Ammon's horn (tissue), 1 donor: ENCODE data around the gene CWF19L2.
"Not testable (repeated sequence)": the region's sequence is repeated elsewhere in the genome, so short reads cannot be mapped to it uniquely, and the experiment has no call there.

ENCODE experiments used
- DNase-seq: peaks from one replicate; pipeline ENCODE4 v3.0.0-alpha.2; 2016; ENCODE audit warnings: low spot score

The CWF19L2 gene

DNA sequence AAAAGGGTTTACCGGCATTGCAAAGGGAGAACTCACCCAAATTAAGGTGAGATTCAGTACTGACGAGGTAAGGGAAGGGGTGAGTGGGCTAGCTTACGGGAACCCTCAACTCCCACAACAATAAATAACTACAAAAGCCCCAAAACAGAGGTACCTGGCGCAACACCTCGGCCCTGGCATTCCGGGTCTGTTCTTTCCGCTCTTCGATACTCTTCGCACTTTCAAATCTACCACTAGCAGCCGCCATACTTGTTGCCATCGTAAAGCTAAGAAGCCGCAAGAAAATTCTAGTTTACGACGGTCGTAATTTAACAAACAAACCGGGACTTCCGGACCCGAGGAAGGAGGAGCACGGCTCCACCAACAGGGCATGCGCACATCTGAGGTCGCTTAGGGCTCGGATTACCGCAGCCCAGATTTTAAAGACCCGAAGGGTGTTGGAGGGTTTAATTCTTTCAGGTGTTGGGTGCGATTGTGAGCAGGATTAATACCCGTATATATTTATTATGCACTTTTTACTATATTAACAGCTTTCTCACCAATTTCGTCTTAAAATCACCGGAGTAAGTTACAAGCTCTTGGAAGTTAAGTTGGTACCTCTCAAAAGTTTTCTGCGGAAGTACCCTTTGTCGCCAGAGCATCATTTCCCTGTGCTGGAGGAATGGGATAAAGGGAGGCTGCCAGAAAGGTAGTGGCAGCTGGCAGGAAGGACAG is at the start of gene CWF19L2:
Gene CWF19L2, minus strand, starts transcription at position 268 of the 714 bp plus-strand sequence. Its CDS starts 9 bp downstream, at position 259.
- peak; percentile 94 for DNase-seq

DNA sequence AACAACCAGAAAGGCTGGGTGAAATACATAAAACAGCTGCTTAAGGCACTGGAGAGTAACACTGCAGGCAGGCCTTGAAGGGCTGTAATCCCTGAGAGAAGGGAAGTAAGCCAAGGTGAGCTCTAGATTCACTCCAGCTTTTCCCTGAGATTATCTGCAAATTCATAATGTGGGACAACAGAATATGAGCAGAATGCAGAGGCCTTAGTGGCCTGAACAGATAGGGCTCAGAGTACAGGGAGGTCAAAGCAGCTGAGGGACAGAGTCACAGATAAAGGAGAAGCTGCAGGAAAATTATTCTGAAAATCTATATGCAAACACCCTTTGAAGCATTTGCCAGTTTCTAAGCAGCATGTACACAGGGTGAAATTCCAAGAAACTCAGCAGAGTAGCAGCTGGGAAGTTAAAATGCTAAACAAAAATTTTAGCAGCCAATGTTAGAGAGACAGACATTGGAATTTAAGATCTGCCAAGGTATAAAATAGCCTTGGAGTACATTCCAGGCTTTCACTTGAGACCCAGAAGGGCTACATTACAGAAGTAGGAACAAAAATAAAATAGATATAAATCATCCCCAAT is 48.1 kb upstream of the CWF19L2 start:
- no peak for DNase-seq

DNA sequence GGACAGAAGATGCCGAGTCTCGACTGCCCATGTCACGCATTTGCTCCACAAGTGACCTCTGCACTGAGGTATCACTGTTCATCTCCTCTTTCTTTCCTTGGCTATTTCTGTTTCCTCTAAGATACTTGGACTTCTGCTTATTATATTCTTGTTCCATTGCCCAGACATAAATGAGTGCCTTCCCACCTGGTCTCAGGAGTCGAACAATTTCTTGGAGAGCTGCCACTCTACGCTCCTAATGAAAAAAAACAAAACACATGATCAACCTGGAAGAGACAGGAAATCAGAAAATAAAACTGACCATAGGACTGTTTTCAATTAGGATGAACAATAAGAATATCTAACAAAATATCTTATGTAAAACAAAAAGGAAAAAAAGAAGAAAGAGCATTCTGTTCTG is 47.4 kb upstream of the CWF19L2 start:
- DNase-seq: no peak

DNA sequence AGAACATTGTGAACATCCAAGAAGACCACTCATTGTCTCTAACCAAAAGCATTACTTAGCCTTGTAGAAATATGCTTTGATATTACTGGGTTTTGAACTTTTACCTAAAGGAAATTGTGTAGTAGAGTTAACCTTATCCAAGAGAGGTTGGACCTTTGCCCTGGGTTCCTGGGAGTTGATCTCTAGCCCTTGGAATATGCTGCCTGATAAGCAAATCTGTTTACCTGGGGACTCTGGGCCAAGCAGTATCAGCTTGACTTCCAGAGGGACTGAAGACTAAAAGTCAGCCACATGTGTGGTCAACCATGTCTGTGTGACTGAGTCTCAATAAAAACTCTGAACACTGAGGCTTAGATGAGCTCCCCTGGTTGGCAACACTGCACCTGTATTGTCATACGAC is 44.1 kb upstream of the CWF19L2 start:
- DNase-seq: no peak

DNA sequence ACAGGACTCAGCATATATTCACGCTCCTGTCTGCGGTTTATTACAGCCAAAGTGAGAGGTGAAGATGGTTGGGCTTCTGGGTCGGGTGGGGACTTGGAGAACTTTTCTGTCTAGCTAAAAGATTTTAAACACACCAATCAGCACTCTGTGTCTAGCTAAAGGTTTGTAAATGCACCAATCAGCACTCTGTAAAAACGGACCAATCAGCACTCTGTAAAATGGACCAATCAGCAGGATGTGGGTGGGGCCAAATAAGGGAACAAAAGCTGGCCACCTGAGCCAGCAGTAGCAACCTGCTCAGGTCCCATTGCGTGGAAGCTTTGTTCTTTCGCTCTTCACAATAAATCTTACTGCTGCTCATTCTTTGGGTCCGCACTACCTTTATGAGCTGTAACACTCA is 39.7 kb upstream of the CWF19L2 start:
- not testable (repeated sequence) for DNase-seq

DNA sequence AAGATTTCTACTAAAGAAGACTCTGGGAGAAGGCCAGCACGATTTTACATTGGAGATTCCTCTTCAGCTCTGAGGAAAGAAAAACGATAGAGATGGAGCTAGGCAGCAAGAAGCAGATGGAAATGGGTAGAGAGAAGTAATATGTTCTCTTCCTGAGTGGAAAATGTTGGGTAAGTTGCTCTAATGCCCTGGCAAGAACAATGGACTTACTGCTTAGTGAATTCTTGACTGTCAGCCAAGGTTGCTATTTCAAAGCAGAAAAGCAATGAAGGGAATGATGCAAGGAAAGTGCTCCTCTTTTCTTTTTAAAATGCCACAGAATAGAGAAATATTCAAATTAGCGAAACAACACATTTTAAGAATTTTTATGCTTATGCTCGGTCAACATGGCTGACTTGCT is 38.4 kb upstream of the CWF19L2 start:
- DNase-seq: peak; percentile 14

DNA sequence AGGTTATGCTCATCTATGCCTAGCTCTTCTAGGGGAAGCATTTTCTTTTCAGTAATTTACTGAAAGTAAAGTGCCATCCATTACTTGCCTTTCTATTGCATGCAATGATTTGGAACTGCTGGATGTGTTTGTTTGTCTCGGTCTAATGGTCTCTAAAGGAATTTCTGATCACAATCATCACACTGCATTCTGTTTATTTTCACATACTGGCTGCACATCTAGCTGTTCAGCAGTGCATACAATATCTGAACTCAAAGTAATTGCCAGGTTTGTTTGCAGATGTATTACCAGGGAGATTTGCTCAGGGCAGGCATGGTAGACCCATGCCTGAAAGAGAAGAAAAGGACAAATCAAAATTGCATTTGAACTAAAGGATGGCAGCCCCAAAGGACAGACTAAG is 36.4 kb upstream of the CWF19L2 start:
- DNase-seq: no peak

DNA sequence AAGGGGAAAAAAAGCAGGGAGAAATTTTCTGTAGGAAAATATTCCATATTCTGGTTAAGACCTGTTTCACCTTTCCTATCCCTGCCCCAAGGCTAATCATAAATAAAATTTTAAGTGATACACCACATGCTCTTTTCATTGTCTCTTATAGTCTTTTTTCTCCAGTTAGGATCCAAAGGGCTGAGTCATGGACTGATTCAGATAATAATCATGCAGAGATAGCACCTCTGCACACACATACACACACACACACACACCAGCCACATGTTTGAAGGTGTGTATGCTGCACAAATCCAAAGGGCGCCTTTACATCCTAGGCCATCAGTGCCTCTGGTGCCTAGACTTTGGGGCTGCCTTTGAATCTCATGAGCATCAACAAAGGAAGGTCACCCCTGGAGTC is 35.5 kb upstream of the CWF19L2 start:
- no peak for DNase-seq

DNA sequence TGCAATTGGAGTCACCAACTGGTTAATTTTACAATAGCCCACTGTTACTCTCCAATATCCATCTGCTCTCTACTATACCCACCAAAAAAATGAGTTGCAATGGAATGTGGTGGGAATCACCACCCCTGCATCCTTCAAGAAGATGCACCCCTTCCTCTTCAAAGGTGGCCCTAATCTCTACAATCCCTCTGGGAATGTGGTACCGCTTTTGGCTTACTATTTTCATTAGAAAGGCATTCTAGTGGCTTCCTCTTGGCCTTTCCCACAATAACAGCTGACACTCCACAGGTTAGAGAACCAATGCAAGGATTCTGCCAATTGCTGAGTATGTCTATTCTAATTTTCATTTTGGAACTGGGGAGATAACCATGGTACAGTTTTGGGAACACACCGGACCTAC is 33.2 kb upstream of the CWF19L2 start:
- DNase-seq: no peak

DNA sequence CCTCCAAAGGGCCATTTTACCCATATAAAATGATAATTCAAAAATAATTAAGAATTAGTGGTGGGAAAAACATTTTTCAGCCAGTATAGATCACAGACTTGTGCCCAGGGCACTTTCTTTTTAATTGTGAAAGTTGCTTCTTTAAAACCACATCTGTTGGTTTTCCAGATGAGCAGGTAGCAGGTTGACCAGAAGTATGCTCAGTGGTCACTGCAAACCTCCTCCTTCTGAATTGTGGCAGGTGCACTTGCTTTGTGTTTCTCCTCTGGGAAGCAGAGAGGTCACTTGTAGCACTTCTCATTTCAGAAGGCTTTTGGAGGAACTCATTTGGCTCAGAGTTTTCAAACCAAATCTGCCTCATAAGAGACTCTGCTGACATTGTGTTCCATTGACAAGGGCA is 24.6 kb upstream of the CWF19L2 start:
- no peak for DNase-seq

DNA sequence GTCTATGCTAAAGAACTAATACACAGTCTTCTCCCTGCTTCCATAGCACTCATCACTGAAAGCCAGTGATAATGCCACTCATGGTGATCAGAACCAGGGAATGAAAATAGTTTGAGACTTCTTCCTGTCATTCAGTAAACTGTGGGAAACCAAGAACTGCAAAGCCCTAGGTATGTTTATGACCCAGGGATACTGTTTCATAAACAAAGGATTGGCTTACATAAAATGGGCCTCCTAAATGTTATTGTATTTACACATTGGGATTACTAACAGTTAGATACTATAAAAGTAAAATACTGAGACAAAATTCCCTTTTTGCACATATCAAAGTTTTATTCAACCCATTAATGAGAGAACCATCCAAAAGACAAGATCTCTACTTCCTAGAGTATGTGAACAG is 21.3 kb upstream of the CWF19L2 start:
- no peak for DNase-seq

DNA sequence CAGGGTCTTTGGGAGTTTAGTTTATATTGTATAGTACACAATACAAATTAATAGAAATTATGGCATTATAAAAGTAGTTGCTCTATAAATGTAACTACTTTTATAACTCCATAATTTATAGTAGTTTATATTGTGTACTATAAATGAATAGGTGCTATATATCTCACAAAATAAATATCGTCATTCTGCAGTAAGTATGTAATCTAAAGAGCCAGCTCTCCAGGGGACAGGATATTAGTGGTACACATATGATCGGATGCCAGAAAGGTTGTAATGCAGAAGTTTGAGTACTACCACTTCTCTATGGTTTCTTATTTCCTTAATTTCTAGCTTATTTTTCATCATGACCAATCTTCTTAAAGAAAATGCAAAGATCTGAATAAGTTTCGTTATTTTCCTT is 20.2 kb upstream of the CWF19L2 start:
- DNase-seq: no peak

DNA sequence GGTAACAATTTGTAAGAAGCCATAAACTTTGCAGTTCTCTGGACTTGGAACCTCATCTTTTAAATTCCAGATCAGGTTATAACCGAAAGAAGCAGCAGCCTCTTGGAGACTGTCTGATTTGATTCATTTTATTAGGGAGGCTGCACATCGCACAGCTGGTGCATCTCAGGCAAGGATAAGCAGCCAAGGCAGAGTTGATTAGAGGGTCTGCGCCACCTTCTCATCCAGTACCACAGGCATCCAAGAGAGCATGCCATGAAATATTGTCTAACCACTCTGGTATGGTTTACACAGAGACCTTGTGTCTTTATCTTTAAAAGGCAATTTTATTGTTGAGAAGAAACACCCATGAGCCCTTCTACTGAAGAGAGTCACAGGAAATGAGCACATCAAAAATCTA is 16.2 kb upstream of the CWF19L2 start:
- no peak for DNase-seq

DNA sequence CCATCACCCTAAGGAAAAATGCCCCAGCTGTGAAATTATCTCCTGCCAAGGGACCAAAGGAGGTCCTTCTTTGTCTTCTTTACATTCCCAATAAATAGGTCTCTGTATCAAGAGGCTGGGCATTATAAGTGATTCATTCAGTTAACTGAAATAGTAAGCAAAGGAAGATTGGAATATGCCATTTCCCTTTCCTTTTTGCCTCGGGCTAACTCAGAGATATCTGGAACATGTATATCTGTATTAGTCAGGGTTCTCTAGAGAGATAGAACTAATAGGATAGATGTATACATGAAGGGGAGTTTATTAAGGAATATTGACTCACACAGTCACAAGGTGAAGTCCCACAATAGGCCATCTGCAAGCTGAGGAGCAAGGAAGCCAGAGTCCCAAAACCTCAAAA is 15.3 kb upstream of the CWF19L2 start:
- DNase-seq: no peak

DNA sequence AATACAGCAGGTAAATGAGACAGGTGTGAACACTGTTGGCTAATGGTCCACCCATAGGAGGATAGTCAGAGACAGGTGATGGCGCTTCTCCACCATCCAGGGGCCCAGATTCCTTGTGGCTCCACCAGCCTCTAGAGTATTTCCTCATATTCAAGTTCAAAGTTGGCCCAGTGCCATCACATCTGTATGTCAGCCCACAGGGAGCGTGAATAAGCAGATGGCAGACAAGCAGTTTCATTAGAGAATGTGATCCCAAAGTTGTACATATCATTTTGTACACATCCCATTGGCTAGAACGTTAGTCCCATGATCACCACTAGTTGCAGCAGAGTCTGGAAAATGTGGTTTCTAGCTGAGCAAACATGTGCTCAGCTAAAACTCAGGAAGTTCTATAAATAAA is 11.0 kb upstream of the CWF19L2 start:
- no peak for DNase-seq

DNA sequence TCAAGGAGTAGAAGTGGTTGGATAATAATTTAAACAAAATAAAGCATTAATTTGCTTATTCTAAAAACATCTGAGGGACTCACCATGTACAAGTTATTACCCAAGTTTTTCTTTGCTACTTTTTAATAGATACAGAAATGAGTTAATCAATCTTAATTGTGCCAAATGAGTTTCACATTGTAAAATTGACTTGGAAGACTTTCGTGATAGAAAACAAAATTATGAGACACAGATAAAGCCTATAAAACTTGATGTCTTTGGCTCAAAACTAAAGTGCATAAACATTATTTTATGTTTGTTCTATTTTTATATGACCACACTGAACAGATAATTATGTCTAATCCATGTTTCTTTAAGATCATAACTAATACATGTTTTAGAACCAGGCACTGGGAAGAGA is 10.1 kb upstream of the CWF19L2 start:
- no peak for DNase-seq

DNA sequence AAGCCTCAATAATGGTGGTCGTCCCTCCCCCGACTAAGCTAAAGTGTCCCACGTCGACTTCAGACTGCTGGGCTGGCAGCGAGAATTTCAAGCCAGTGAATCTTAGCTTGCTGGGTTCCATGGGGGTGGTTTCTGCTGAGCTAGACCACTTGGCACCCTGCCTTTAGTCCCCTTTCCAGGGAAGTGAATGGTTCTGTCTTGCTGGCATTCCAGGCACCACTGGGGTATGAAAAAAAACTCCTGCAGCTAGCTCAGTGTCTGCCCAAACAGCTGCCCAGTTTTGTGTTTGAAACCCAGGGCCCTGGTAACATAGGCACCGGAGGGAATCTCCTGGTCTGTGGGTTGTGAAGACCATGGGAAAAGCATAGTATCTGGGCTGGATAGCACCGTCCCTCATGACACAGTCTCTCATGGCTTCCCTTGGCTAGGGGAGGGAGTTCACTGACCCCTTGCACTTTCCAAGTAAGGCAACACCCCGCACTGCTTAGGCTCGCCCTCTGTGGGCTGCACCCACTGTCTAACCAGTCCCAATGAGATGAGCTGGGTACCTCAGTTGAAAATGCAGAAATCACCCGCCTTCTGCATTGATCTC is 8.7 kb upstream of the CWF19L2 start:
- DNase-seq: not testable (repeated sequence)

DNA sequence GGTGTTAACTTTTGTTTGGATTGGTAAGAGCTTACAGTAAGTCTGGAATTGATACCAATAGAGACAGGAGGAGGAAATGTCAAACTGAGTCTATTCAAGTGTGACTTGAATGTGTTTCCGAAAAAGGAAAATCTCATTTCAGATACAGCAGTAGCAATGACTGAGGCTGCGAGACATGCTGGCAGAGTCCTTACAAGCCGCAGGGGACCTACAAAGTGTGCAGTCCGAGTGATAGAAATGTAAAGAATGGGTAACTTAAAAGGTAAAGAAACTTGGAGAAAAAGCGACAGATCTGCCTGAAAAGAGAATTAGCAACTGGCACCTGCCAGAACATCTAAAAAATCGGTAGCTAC is 444 bp downstream of the CWF19L2 start:
- peak; percentile 7 for DNase-seq

DNA sequence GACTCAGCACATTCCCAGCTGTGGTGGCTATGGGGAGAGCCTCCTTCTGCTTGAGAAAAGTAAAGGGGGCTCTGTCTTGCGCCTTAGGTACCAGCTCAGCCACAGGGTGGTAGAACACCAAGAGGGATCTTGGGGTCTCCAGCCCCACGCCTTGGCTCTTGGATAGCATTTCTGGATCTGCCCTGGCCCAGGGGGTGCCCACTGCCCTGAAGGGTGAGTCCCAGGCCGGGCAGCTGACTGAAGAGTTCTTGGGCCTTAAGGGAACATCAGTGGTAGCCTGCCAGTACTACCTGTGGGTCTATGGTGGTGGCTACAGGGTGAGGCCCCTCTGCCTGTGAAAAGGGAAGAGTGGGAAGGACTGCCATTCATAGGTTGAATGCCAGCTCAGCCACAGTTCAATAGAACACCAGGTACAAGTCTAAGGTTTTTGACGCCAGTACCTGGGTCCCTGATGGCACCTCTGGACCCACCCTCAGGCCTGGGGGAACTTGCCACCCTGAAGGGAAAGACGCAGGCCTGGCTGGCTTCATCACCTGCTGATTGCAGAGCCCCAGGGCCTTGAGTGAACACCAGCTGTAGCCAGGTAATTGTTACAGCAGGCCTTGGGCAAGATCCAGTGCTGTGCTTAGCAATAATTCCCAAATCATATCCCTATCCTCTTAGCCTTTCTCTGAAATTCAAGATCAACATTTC is 3.9 kb downstream of the CWF19L2 start:
- DNase-seq: no peak

DNA sequence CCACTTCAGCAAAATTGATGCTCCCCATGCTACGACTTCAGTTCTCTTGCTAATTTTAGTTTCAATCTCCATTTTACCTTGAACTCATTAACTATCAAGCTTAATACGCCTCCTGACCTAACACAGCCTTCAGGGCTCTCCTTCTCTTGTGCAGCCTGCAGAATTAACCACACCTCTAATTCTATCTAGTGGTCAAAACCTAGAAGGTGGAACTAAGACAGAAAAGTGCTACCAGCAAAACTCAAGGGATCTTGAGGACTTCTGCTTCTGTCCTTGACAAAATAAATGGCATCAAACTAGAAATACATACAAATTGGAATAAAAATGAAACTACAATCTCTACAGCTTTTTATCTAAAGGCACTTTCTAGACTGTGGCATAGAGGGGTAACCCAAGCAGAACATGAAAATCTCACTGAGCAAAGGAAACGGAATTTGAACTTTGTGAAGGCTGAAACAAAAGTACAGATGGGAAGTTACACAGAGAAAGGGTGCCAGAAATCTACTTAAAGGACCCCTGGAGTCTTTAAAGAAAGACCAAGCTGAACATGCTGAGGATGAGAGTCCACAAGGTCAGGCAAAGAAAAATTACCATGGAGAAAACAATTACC is 10.7 kb downstream of the CWF19L2 start:
- DNase-seq: no peak

DNA sequence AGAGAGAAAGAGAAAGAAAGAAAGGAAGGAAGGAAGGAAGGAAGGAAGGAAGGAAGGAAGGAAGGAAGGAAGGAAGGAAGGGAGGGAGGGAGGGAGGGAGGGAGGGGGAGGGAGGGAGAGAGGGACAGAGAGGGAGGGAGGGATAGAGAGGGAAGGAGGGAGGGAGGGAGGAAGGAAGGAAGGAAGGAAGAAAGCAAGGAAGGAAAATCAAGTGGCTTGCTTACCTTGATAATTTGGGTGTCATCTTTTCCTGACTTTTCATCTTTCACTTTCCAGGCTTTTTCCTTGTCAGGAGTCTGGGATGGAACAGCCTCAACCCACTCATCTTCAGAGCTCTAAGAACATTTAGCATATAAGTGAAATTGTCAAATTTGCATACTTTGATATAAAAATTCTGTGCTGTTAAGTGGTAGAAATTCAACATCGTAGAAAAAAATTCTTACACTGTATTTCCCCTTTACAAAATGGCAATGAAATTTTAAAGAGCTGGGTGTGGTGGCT is 14.9 kb downstream of the CWF19L2 start:
- no peak for DNase-seq

DNA sequence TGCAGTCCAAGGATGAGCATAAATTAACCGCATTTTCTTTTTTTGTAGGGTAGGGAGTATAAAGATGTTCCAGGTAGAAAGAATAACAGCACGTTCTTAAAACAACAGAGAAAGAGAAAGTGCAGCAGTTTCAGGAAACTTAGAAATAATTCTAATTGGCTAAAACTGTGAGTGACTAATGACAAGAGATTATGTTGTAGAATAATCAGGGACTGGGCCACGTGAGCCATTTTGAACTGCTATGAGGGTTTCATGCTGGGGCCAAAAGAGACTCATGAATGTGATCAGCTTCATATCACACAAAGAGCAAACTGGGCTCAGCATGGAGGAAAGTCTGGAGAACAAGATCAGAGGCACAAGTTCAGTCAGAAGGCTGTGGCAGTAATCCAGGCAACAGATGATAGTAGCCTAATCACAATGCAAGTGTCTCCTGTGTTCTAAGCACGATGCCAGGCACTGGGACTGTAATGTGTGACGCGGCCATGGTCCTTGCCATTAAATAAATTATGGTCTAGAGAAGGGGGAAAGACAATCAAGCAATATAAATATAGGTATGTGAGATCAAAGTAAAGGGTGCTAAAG is 17.9 kb downstream of the CWF19L2 start:
- no peak for DNase-seq
